Neural cell (in vitro differentiated cells): ENCODE results near the gene CTNNA1. TPM values are rescaled to one million over a fixed set of nuclear protein-coding genes. Genes with fewer than 3 reads are reported as not detected.
"Not testable (repeated sequence)": the region's sequence is repeated elsewhere in the genome, so short reads cannot be mapped to it uniquely, and the experiment has no call there.

Source experiments
- H2AFZ ChIP-seq: fragments of 200-600, 300-800 bp; sonication (generic), shearing (Covaris generic); 2 replicates; pipeline ENCODE4 v1.6.0; 2014; ENCODE audit warnings: low read depth, mild to moderate bottlenecking, antibody characterized with exemption, low read length, moderate library complexity
- H3F3A ChIP-seq: fragments of 200-600 bp; shearing (Covaris generic); 2 replicates; pipeline ENCODE4 v1.6.1; 2016; ENCODE audit warnings: mild to moderate bottlenecking, moderate library complexity, mixed read lengths, antibody characterized with exemption, low read length; ENCODE audit not compliant: insufficient read depth, poor library complexity, severe bottlenecking
- H3K27ac ChIP-seq: fragments of 200-600, 300-800 bp; sonication (generic), shearing (Covaris generic); 2 replicates; pipeline ENCODE4 v1.5.1; 2014; ENCODE audit warnings: mild to moderate bottlenecking, low read length, moderate library complexity
- H3K27me3 ChIP-seq: fragments of 300-800, 200-600 bp; sonication (generic), shearing (Covaris generic); 2 replicates; pipeline ENCODE4 v1.6.0; 2014; ENCODE audit warnings: mild to moderate bottlenecking, low read depth, low read length, moderate library complexity; ENCODE audit not compliant: insufficient read depth
- H3K36me3 ChIP-seq: fragments of 300-800, 200-600 bp; sonication (generic), shearing (Covaris generic); 2 replicates; pipeline ENCODE4 v1.5.1; 2014; ENCODE audit warnings: mild to moderate bottlenecking, antibody characterized with exemption, low read length, moderate library complexity; ENCODE audit not compliant: insufficient read depth
- H3K4me2 ChIP-seq: fragments of 300-800, 200-600 bp; sonication (generic), shearing (Covaris generic); 2 replicates; pipeline ENCODE4 v1.6.0; 2014; ENCODE audit warnings: mild to moderate bottlenecking, low read length
- H3K4me3 ChIP-seq: fragments of 300-800, 200-600 bp; sonication (generic), shearing (Covaris generic); 2 replicates; pipeline ENCODE4 v1.5.1; 2014; ENCODE audit warnings: mild to moderate bottlenecking, low read length, moderate library complexity
- H3K79me2 ChIP-seq: fragments of 200-600 bp; shearing (Covaris generic); replicated peaks from 2 replicates; pipeline ENCODE4 v1.6.0; 2014; ENCODE audit warnings: mild to moderate bottlenecking, low read length, moderate library complexity; ENCODE audit not compliant: insufficient read depth
- H3K9ac ChIP-seq: fragments of 300-800, 200-600 bp; sonication (generic), shearing (Covaris generic); 2 replicates; pipeline ENCODE4 v1.6.1; 2016; ENCODE audit warnings: mild to moderate bottlenecking, low read length, mixed read lengths
- H3K9me2 ChIP-seq: fragments of 200-600 bp; shearing (Covaris generic); 2 replicates; pipeline ENCODE4 v1.6.1; 2016; ENCODE audit warnings: mild to moderate bottlenecking, low read length, mixed read lengths; ENCODE audit not compliant: insufficient read depth
- H3K9me3 ChIP-seq: fragments of 200-600, 300-800 bp; sonication (generic), shearing (Covaris generic); 2 replicates; pipeline ENCODE4 v1.6.1; 2016; ENCODE audit warnings: mild to moderate bottlenecking, mixed run types, low read length, moderate library complexity, mixed read lengths
- H4K20me1 ChIP-seq: fragments of 200-600 bp; shearing (Covaris generic); 2 replicates; pipeline ENCODE4 v1.6.1; 2016; ENCODE audit warnings: mild to moderate bottlenecking, mixed run types; ENCODE audit not compliant: insufficient read depth
- CTCF ChIP-seq: fragments of 450-650 bp; IDR thresholded peaks from 2 replicates; pipeline ENCODE4 v1.5.1; 2014; ENCODE audit warnings: antibody characterized with exemption, mild to moderate bottlenecking, moderate library complexity; ENCODE audit not compliant: poor library complexity, severe bottlenecking
- EP300 ChIP-seq: fragments of 450-650 bp; conservative IDR thresholded peaks from 2 replicates; pipeline ENCODE4 v1.6.1; 2014; ENCODE audit warnings: antibody characterized with exemption, mild to moderate bottlenecking, moderate library complexity; ENCODE audit not compliant: poor library complexity, severe bottlenecking
- EZH2 ChIP-seq: fragments of 200-600, 300-800 bp; shearing (Covaris generic), sonication (generic); IDR thresholded peaks from 2 replicates; pipeline ENCODE4 v1.6.1; 2014; ENCODE audit warnings: antibody characterized with exemption, low read length, borderline replicate concordance, mild to moderate bottlenecking; ENCODE audit not compliant: insufficient read depth, poor library complexity, severe bottlenecking
- MXI1 ChIP-seq: fragments of 450-650 bp; conservative IDR thresholded peaks from 2 replicates; pipeline ENCODE4 v1.6.1; 2014; ENCODE audit warnings: antibody characterized with exemption, mild to moderate bottlenecking; ENCODE audit not compliant: poor library complexity, severe bottlenecking
- POLR2AphosphoS5 ChIP-seq: IDR thresholded peaks from 2 replicates; pipeline ENCODE4 v1.6.1; 2012
- RAD21 ChIP-seq: fragments of 450-650 bp; conservative IDR thresholded peaks from 2 replicates; pipeline ENCODE4 v1.6.1; 2014; ENCODE audit warnings: antibody characterized with exemption, mild to moderate bottlenecking, moderate library complexity
- SMC3 ChIP-seq: fragments of 450-650 bp; conservative IDR thresholded peaks from 2 replicates; pipeline ENCODE4 v1.6.1; 2014; ENCODE audit warnings: antibody characterized with exemption, mild to moderate bottlenecking, moderate library complexity; ENCODE audit not compliant: poor library complexity
- TAF1 ChIP-seq: IDR thresholded peaks from 2 replicates; pipeline ENCODE4 v1.6.1; 2012; ENCODE audit warnings: low read depth
- polyA plus RNA-seq: library from polyadenylated mRNA; depleted of rRNA; stranded (reverse); fragments of >200 nt; gene quantifications from 2 replicates; pipeline ENCODE4 v1.2.3, GENCODE V29; 2014
- TF ChIP-seq, protein P1 (sequence below): IDR thresholded peaks from 2 replicates; pipeline ENCODE4 v1.6.1; 2012; ENCODE audit warnings: borderline replicate concordance

The CTNNA1 gene
- polyA plus RNA-seq, 1 donor from 2014 or later, result 87.9 TPM

DNA sequence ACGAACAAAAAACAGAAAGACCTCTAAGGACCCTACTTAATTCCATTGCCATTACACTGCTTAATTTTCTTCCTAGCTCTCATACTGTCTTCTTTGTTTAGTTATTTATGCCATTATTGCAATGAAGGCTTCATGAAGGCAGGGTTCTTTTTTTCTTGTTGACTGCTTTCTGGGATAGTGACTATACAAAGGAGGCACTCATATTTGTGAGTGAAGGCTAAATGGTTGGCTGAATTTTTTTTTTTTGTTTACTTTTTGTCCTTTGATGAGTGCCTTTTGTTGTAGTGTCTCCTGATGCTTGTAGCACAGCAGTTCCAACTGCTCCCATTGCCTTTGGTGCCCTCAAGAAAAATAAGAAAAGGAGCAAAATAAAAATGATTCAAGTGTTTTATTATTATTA, 17.8 kb downstream of the CTNNA1 start:
- no peaks in the 10 kb centered on the region for H3K36me3 ChIP-seq
- no peak overlapping the region for H3K4me2 ChIP-seq
- peaks cover 66% of the 10 kb centered on the region for H3K79me2 ChIP-seq
- no peak overlapping the region for H3K9ac ChIP-seq
- no peaks in the 10 kb centered on the region for H3K27me3 ChIP-seq
- TF ChIP-seq EP300 (no peak), RAD21 (no peak), POLR2AphosphoS5 (no peak), EZH2 (no peak), TAF1 (no peak), MXI1 (no peak), SMC3 (no peak), CTCF (no peak)
- TF ChIP-seq, protein P1, sequence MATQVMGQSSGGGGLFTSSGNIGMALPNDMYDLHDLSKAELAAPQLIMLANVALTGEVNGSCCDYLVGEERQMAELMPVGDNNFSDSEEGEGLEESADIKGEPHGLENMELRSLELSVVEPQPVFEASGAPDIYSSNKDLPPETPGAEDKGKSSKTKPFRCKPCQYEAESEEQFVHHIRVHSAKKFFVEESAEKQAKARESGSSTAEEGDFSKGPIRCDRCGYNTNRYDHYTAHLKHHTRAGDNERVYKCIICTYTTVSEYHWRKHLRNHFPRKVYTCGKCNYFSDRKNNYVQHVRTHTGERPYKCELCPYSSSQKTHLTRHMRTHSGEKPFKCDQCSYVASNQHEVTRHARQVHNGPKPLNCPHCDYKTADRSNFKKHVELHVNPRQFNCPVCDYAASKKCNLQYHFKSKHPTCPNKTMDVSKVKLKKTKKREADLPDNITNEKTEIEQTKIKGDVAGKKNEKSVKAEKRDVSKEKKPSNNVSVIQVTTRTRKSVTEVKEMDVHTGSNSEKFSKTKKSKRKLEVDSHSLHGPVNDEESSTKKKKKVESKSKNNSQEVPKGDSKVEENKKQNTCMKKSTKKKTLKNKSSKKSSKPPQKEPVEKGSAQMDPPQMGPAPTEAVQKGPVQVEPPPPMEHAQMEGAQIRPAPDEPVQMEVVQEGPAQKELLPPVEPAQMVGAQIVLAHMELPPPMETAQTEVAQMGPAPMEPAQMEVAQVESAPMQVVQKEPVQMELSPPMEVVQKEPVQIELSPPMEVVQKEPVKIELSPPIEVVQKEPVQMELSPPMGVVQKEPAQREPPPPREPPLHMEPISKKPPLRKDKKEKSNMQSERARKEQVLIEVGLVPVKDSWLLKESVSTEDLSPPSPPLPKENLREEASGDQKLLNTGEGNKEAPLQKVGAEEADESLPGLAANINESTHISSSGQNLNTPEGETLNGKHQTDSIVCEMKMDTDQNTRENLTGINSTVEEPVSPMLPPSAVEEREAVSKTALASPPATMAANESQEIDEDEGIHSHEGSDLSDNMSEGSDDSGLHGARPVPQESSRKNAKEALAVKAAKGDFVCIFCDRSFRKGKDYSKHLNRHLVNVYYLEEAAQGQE, result no peak
- no peaks in the 10 kb centered on the region for H4K20me1 ChIP-seq
- H3K9me2 ChIP-seq, result no peaks in the 10 kb centered on the region
- no peak overlapping the region for H3K4me3 ChIP-seq
- H2AFZ ChIP-seq, result no peak overlapping the region
- no peaks in the 10 kb centered on the region for H3K9me3 ChIP-seq
- no peak overlapping the region for H3K27ac ChIP-seq
- no peaks in the 10 kb centered on the region for H3F3A ChIP-seq

GRCh38 chr5:138772986-138773594, 19.9 kb downstream of the CTNNA1 start:
- H3F3A ChIP-seq, result no peaks in the 10 kb centered on the region
- H3K4me2 ChIP-seq, result no peak overlapping the region
- H3K9ac ChIP-seq, result no peak overlapping the region
- H2AFZ ChIP-seq, result no peak overlapping the region
- no peaks in the 10 kb centered on the region for H4K20me1 ChIP-seq
- H3K9me3 ChIP-seq, result no peaks in the 10 kb centered on the region
- H3K79me2 ChIP-seq, result peaks cover 55% of the 10 kb centered on the region
- TF ChIP-seq RAD21, result no peak
- TF ChIP-seq CTCF, result no peak
- no peak for TF ChIP-seq POLR2AphosphoS5
- TF ChIP-seq EZH2, result no peak
- TF ChIP-seq MXI1, result no peak
- TF ChIP-seq EP300, result no peak
- TF ChIP-seq SMC3, result no peak
- TF ChIP-seq TAF1, result no peak
- TF ChIP-seq, protein P1, result no peak
- H3K4me3 ChIP-seq, result no peak overlapping the region
- no peaks in the 10 kb centered on the region for H3K27me3 ChIP-seq
- no peaks in the 10 kb centered on the region for H3K36me3 ChIP-seq
- H3K9me2 ChIP-seq, result no peaks in the 10 kb centered on the region
- H3K27ac ChIP-seq, result no peak overlapping the region

GRCh38 chr5:138773624-138774023, 20.4 kb downstream of the CTNNA1 start:
- not testable (repeated sequence) for H2AFZ ChIP-seq, H3K4me2 ChIP-seq, H3K9me2 ChIP-seq, H3K9ac ChIP-seq, H3K9me3 ChIP-seq, H4K20me1 ChIP-seq, H3K36me3 ChIP-seq, H3F3A ChIP-seq, H3K4me3 ChIP-seq, H3K27me3 ChIP-seq, H3K27ac ChIP-seq
- peaks cover 55% of the 10 kb centered on the region for H3K79me2 ChIP-seq
